Activated T-cell treated with anti-CD3 and anti-CD28 coated beads, Interleukin-2, amount 50 U/mL, for 24 hours (primary cell): ENCODE results near the gene SLC35G1.

ENCODE experiments used
- DNase-seq: peaks from one replicate; pipeline ENCODE4 v3.0.0-alpha.2; 2020
- H3K27ac Mint-ChIP-seq: 2 replicates; pipeline ENCODE4 v1.8.0; 2020; ENCODE audit warnings: mild to moderate bottlenecking, mixed read lengths
- H3K27me3 Mint-ChIP-seq: 2 replicates; pipeline ENCODE4 v1.8.0; 2020; ENCODE audit warnings: mixed read lengths
- H3K36me3 Mint-ChIP-seq: 2 replicates; pipeline ENCODE4 v1.8.0; 2020; ENCODE audit warnings: low read depth, mixed read lengths
- H3K4me1 Mint-ChIP-seq: 2 replicates; pipeline ENCODE4 v1.8.0; 2020; ENCODE audit warnings: low read depth, mixed read lengths
- H3K4me3 Mint-ChIP-seq: 2 replicates; pipeline ENCODE4 v1.8.0; 2020; ENCODE audit warnings: mild to moderate bottlenecking, moderate library complexity, mixed read lengths
- H3K9me3 Mint-ChIP-seq: 2 replicates; pipeline ENCODE4 v1.8.0; 2020; ENCODE audit warnings: mixed read lengths

Gene SLC35G1

GRCh38 chr10:93911866-93912265 is 18.1 kb downstream of the SLC35G1 start:
- DNase-seq = no peak

DNA sequence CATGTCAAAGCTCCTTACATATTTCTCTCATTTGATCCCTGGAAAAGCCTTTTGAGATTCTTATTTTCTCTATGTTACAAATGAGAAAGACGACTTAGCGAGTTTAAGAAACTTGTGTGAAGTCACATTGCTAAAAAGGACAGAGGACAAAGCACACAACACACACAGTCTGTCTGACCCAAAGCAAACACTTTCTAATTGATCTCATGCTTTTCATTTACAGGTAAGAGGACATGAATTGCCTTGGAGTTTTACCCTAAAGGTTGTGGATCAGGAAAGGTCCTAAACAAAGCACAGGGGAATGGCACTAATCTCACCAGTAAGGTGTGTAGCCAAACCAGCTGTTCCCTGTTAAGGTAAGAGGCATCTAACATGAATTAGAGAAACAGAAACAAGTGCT is 18.7 kb downstream of the SLC35G1 start:
- H3K4me1 Mint-ChIP-seq = peaks cover under 1% of the 10 kb centered on the region
- peaks cover 28% of the 10 kb centered on the region for H3K36me3 Mint-ChIP-seq
- no peaks in the 10 kb centered on the region for H3K27me3 Mint-ChIP-seq
- H3K4me3 Mint-ChIP-seq = no peak overlapping the region
- H3K9me3 Mint-ChIP-seq = no peaks in the 10 kb centered on the region
- no peak for DNase-seq
- H3K27ac Mint-ChIP-seq = no peak overlapping the region

More at GRCh38 chr10:93911866-93912265, 18.1 kb downstream of the SLC35G1 start:
- Mint-ChIP-seq H3K9me3 (no peaks in the 10 kb centered on the region), H3K4me3 (no peak overlapping the region), H3K4me1 (peaks cover 6% of the 10 kb centered on the region), H3K27ac (no peak overlapping the region), H3K36me3 (peaks cover 33% of the 10 kb centered on the region), H3K27me3 (no peaks in the 10 kb centered on the region)

DNA sequence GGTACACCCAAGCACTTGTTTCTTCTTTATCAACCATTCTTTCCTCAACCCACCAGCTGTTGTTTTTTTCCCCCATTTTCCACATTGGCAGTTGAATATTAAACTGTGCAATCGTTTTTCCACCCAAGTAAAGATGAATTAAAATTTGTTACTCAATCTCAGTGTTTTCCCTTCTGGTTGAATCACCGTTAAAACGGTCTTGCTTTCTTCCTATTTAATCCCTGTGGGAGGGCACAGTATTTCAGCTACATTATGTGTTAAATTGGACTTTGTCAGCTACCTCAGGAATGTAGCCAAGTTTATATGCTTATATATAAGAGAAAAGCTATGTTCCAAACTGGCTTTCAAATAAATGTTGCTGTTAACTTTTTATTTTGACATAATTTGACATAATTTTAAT is 19.9 kb downstream of the SLC35G1 start:
- no peak for DNase-seq
- H3K27ac Mint-ChIP-seq = no peak overlapping the region

DNA sequence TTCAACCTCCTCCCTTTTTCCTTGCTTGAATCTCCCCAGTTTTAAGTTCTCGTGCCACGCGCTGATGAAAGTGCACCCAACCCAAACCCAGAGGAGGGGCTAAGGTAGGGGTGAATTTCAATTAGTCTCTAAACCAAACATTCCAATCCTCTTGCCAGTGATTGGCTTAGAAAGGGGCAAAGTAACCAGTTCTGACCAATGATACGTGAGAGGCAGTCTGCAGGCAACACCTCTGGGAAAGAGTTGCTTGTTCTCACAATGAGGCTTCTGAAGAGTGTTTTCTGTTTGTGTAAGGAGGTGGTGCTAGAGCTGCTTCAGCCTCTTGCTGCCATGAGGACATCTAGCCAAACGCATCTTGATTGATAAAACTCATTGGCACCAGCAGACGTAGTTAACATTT is 21.8 kb downstream of the SLC35G1 start:
- no peak for DNase-seq
- H3K9me3 Mint-ChIP-seq = no peaks in the 10 kb centered on the region
- H3K4me1 Mint-ChIP-seq = no peaks in the 10 kb centered on the region
- no peaks in the 10 kb centered on the region for H3K27me3 Mint-ChIP-seq
- H3K27ac Mint-ChIP-seq = no peak overlapping the region
- H3K36me3 Mint-ChIP-seq = peaks cover 13% of the 10 kb centered on the region
- H3K4me3 Mint-ChIP-seq = no peak overlapping the region

More for the DNA sequence above, 19.9 kb downstream of the SLC35G1 start:
- Mint-ChIP-seq H3K4me1 (no peaks in the 10 kb centered on the region), H3K27me3 (no peaks in the 10 kb centered on the region), H3K36me3 (peaks cover 17% of the 10 kb centered on the region), H3K9me3 (no peaks in the 10 kb centered on the region), H3K4me3 (no peak overlapping the region)

GRCh38 chr10:93916257-93917063 is 22.7 kb downstream of the SLC35G1 start:
- Mint-ChIP-seq H3K4me3 (no peak overlapping the region), H3K27me3 (no peaks in the 10 kb centered on the region)

DNA sequence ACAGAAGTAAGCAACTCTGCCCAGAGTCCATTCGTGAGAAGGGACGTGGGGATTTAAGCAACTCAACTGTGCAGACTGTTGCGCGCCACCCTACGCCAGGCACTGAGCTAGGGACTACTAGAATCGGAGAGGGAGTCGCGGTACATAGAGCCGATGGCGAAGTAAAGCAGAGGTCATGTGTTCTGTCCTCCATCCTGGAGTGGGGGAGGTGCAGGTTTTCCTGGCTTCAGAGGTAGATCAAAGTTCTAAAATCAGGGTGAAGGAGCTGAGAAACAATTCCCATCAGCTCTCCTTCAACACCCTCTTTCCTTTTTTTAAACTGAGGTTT is 23.2 kb downstream of the SLC35G1 start:
- DNase-seq = no peak
- no peaks in the 10 kb centered on the region for H3K27me3 Mint-ChIP-seq
- H3K27ac Mint-ChIP-seq = no peak overlapping the region
- H3K36me3 Mint-ChIP-seq = peaks cover 7% of the 10 kb centered on the region
- no peaks in the 10 kb centered on the region for H3K4me1 Mint-ChIP-seq
- H3K9me3 Mint-ChIP-seq = no peaks in the 10 kb centered on the region
- no peak overlapping the region for H3K4me3 Mint-ChIP-seq

More at GRCh38 chr10:93916257-93917063, 22.7 kb downstream of the SLC35G1 start:
- Mint-ChIP-seq H3K27ac (no peak overlapping the region), H3K4me1 (no peaks in the 10 kb centered on the region), H3K9me3 (no peaks in the 10 kb centered on the region), H3K36me3 (peaks cover 13% of the 10 kb centered on the region)
- no peak for DNase-seq

DNA sequence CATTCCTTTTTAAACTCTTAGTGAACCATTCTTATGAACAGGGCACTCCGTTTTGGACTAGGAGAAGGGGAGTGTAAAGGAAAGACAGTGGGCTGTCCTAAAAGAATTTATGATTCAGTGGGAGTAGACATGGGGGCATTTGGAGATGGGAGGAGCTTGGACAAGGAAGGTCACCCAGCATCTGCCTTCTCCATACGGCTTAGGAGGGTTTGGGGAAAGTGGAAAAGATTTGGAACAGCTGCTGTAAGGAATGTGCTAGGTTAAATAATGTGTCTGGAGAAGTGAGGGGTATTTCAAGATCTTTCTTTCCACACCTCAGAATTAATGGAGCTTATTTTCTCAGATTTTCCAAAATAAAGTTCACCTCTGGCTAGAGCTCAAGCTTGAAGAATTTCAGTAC is 24.0 kb downstream of the SLC35G1 start:
- peaks cover 5% of the 10 kb centered on the region for H3K36me3 Mint-ChIP-seq
- H3K9me3 Mint-ChIP-seq = no peaks in the 10 kb centered on the region
- no peak overlapping the region for H3K27ac Mint-ChIP-seq
- no peaks in the 10 kb centered on the region for H3K4me1 Mint-ChIP-seq
- no peak overlapping the region for H3K4me3 Mint-ChIP-seq
- no peaks in the 10 kb centered on the region for H3K27me3 Mint-ChIP-seq
- DNase-seq = no peak

GRCh38 chr10:93921338-93921737 is 27.6 kb downstream of the SLC35G1 start:
- H3K9me3 Mint-ChIP-seq = no peaks in the 10 kb centered on the region
- DNase-seq = peak; percentile 34

GRCh38 chr10:93926613-93927012 is 32.8 kb downstream of the SLC35G1 start:
- Mint-ChIP-seq H3K27ac (no peak overlapping the region), H3K36me3 (peaks cover 14% of the 10 kb centered on the region), H3K4me3 (no peak overlapping the region), H3K9me3 (peaks cover 3% of the 10 kb centered on the region), H3K4me1 (no peaks in the 10 kb centered on the region), H3K27me3 (no peaks in the 10 kb centered on the region)
- DNase-seq = no peak

More at GRCh38 chr10:93921338-93921737, 27.6 kb downstream of the SLC35G1 start:
- peaks cover 12% of the 10 kb centered on the region for H3K36me3 Mint-ChIP-seq
- H3K4me1 Mint-ChIP-seq = no peaks in the 10 kb centered on the region
- no peak overlapping the region for H3K4me3 Mint-ChIP-seq
- H3K27me3 Mint-ChIP-seq = no peaks in the 10 kb centered on the region
- H3K27ac Mint-ChIP-seq = no peak overlapping the region

DNA sequence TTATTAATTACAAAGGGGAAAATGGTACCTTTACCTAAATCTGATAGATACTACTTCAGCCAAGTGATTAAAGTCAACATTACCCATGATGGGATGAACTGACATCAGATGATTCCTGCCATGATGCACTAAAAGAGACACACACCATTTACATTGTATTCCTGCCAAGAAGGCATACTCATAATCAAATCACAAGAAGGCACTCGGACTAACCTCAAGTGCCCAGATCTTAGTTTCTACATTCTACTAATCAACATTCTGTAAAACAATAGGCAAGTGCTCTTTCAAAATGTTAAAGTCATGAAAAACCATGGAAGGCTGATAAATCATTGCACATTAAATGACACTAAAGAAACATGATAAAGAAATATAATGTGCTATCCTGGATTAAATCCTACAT is 44.4 kb downstream of the SLC35G1 start:
- H3K36me3 Mint-ChIP-seq = no peaks in the 10 kb centered on the region
- no peaks in the 10 kb centered on the region for H3K4me1 Mint-ChIP-seq
- H3K27ac Mint-ChIP-seq = no peak overlapping the region

DNA sequence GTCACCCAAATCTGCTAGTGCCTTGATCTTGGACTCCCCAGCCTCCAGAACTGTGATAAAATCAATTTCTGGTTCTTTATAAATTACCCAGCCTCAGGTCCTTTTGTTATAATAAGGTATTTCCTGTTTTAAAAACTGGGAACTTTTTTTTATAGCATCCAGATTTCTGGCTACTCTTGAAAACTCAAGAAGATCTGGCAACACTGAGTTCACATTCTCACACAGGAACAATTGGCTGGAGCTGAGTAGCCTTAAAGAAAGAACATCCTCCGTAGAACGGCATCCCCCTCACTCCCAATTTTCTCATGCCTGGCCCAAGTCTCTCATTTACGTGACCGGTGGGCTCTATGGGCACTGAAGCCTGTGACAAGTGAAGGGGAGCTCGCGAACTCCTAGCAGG is 47.1 kb downstream of the SLC35G1 start:
- Mint-ChIP-seq H3K4me1 (no peaks in the 10 kb centered on the region), H3K9me3 (no peaks in the 10 kb centered on the region), H3K27ac (no peak overlapping the region), H3K27me3 (no peaks in the 10 kb centered on the region), H3K4me3 (no peak overlapping the region), H3K36me3 (no peaks in the 10 kb centered on the region)
- DNase-seq = no peak

More for the DNA sequence above, 44.4 kb downstream of the SLC35G1 start:
- DNase-seq = no peak
- Mint-ChIP-seq H3K27me3 (no peaks in the 10 kb centered on the region), H3K9me3 (peaks cover 7% of the 10 kb centered on the region), H3K4me3 (no peak overlapping the region)

GRCh38 chr10:93941606-93942005 is 47.8 kb downstream of the SLC35G1 start:
- Mint-ChIP-seq H3K4me3 (no peak overlapping the region), H3K27ac (no peak overlapping the region), H3K9me3 (no peaks in the 10 kb centered on the region), H3K4me1 (no peaks in the 10 kb centered on the region), H3K27me3 (no peaks in the 10 kb centered on the region), H3K36me3 (no peaks in the 10 kb centered on the region)
- no peak for DNase-seq

DNA sequence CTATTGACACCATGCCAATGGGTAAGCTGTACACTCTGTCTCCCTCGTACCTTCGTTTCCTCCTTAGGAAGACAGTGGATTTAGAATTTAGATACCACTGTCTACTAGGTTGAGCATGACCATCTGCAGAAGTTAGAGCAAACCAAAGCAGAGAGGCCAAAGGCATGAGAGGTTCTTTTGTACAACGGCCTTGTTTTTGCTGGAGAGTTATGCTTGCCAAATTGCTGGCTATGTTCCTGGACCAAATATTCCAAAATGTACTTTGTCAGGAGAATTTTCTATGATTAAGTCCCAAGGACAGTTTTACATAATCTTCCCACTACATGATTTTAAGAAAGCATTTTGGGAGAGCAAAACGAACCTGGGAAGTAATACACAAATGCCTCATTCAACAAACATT is 52.0 kb downstream of the SLC35G1 start:
- Mint-ChIP-seq H3K27me3 (no peaks in the 10 kb centered on the region), H3K9me3 (no peaks in the 10 kb centered on the region), H3K27ac (no peak overlapping the region), H3K4me3 (no peak overlapping the region), H3K36me3 (no peaks in the 10 kb centered on the region), H3K4me1 (no peaks in the 10 kb centered on the region)
- DNase-seq = no peak

DNA sequence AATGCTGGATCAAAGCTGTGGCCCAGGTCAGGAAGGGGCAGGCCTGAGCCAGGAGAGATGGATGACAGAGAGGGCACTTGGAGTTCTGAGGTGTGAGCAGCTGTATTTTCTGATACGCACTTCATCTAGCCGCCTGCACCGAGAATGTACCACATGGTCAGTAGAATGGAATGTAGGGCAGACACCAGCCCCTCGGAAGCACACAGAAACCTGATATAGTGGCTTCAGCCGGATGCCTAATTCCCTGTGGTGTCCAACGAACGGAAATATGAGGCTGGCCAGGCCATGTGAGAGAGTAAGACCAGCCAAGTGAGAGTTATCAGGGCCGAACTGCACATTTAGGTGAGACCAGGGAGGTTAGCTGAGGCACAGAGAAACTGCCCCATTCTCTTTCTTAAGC is 53.3 kb downstream of the SLC35G1 start:
- no peaks in the 10 kb centered on the region for H3K9me3 Mint-ChIP-seq
- H3K27ac Mint-ChIP-seq = no peak overlapping the region
- no peaks in the 10 kb centered on the region for H3K27me3 Mint-ChIP-seq
- no peak for DNase-seq
- no peak overlapping the region for H3K4me3 Mint-ChIP-seq
- no peaks in the 10 kb centered on the region for H3K36me3 Mint-ChIP-seq
- no peaks in the 10 kb centered on the region for H3K4me1 Mint-ChIP-seq

- no peaks in the 10 kb centered on the region for H3K36me3 Mint-ChIP-seq
- H3K4me3 Mint-ChIP-seq = no peak overlapping the region
- no peak overlapping the region for H3K27ac Mint-ChIP-seq
- no peaks in the 10 kb centered on the region for H3K27me3 Mint-ChIP-seq
- no peak for DNase-seq
- H3K9me3 Mint-ChIP-seq = no peaks in the 10 kb centered on the region
- no peaks in the 10 kb centered on the region for H3K4me1 Mint-ChIP-seq
Observed at GRCh38 chr10:93947524-93947923, 53.7 kb downstream of the SLC35G1 start.

- no peak for DNase-seq
- H3K27ac Mint-ChIP-seq = no peak overlapping the region
- H3K27me3 Mint-ChIP-seq = no peaks in the 10 kb centered on the region
- no peak overlapping the region for H3K4me3 Mint-ChIP-seq
- H3K36me3 Mint-ChIP-seq = no peaks in the 10 kb centered on the region
- H3K4me1 Mint-ChIP-seq = no peaks in the 10 kb centered on the region
- H3K9me3 Mint-ChIP-seq = no peaks in the 10 kb centered on the region
Observed at GRCh38 chr10:93951905-93952304, 58.1 kb downstream of the SLC35G1 start.
